ENCODE data around the gene TNFRSF21.

The TNFRSF21 gene

DNA sequence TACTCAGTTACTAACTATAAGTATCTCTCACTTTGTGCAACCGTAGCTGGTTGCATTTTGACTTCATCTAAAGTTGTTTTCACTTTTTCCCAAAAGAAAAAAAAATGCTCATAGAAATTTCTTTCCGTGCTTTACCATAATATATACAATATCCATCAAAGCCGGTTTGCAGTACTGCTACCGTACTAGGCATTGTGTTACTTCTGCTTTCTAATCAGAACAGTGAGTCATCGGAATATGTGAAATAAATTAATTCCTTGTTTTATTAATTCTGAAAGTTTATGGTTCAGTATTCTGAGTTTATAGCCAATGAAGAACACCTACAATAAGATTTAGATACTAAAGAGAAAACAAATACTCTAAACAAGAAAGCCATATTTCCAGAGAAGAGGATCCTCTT is 72.5 kb downstream of the TNFRSF21 start:
- in situ Hi-C loops (cut with HindIII; ENCODE audit: low sequenced_read_pairs), result no loop called here

DNA sequence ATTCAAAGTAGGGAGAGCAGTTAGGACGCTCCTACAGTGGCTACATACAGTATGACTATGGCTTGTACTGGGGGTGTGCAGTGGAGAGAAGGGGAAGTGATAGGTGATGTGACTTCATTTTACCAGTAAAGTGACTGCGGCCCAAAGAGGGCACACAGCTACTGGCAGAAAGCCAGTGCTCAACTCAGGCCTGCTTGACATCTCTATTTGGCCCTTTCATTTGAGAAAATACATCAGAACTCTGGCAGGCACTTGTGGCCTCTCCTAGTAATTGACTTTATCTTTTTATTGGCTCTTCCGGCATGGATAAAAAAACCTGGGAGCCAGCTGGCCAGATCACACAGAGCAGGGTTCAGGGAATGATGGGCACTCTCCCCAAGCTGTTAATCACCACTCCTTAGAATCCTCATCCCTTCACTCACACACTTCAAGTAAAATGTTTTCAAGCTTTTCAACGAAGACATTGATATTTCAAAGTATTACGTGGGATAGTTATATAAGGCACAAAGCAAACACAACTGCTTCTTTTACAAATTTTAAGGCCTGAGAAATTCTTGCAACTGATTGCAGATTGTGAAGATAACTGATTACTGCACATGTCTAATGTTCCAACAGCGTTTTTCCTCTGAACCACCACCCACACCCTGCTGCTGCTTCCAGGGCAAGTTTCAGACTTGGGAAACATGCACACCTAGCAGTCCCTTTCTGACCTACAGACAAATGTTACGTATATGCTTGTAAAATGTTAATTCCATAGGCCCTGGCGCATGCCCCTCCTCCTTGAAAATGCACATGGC is 73.5 kb downstream of the TNFRSF21 start:
- in situ Hi-C loops (cut with HindIII; ENCODE audit: low sequenced_read_pairs), result no loop called here
- H3K4me3 ChIP-seq (ENCODE audit: low read depth, low read length), result no peak overlapping the region
- TF ChIP-seq, protein P1, sequence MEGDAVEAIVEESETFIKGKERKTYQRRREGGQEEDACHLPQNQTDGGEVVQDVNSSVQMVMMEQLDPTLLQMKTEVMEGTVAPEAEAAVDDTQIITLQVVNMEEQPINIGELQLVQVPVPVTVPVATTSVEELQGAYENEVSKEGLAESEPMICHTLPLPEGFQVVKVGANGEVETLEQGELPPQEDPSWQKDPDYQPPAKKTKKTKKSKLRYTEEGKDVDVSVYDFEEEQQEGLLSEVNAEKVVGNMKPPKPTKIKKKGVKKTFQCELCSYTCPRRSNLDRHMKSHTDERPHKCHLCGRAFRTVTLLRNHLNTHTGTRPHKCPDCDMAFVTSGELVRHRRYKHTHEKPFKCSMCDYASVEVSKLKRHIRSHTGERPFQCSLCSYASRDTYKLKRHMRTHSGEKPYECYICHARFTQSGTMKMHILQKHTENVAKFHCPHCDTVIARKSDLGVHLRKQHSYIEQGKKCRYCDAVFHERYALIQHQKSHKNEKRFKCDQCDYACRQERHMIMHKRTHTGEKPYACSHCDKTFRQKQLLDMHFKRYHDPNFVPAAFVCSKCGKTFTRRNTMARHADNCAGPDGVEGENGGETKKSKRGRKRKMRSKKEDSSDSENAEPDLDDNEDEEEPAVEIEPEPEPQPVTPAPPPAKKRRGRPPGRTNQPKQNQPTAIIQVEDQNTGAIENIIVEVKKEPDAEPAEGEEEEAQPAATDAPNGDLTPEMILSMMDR (IDR thresholded peaks at IDR 0.05; ENCODE audit: low read depth, low read length), result no peak
- no peak for DNase-seq (ENCODE audit: low read depth, low spot score)

More for the DNA sequence above, 72.5 kb downstream of the TNFRSF21 start:
- TF ChIP-seq, protein P1 (IDR thresholded peaks at IDR 0.05; ENCODE audit: low read depth, low read length), result no peak
- H3K4me3 ChIP-seq (ENCODE audit: low read depth, low read length), result no peak overlapping the region
- no peak for DNase-seq (ENCODE audit: low read depth, low spot score)

DNA sequence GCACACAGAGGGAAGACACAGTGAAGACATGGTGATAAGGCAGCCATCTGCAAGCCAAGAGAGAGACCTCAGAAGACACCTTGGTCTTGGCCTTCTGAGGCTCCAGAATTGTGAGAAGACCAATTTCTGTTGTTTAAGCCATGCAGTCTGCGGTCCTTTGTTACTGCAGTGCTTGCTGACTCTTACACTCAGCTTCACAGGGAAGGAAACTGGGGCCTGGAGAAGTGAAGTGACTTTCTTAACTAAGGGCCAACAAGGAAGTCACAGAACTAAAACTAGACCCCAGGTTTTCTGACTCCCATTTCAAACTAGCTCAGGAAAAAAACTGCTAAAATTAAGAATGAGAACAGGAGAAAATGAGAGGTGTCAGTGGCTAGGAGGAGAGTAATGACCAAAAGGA is 74.3 kb downstream of the TNFRSF21 start:
- no peak overlapping the region for H3K4me3 ChIP-seq (ENCODE audit: low read depth, low read length)
- DNase-seq (ENCODE audit: low read depth, low spot score), result no peak
- in situ Hi-C loops (cut with HindIII; ENCODE audit: low sequenced_read_pairs), result no loop called here
- TF ChIP-seq, protein P1 (IDR thresholded peaks at IDR 0.05; ENCODE audit: low read depth, low read length), result no peak

DNA sequence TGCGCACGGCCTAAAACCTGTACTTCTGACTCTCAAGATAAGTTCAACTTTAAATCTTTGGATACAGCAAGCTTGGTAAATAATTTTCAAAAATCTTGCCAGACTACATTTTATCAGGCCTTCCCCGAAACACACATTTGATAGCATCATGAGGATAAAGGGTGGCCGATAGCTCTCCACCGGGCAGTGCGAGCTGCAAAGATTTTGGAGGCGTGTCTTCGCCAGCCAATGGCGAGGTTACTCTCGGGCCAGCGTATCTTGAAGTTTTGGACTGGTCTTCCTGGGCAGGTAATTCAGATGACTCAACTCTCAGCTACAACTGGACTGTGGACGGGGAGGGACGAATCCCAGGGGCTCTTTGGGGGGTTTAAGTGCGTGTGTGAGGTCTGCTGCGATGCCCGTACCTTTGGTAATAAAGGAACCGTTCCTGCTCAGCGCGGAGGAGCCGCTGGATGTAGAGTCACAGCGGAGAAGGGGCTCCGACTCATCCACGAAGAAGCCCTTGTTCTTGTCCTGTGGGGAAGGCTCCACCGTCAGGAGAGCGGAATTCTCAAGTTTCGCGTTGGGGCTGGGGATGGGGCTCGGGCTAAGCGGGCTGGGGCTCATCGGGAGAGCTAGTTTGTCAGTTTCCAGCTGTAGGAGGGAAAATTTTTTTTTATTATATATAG is 75.3 kb downstream of the TNFRSF21 start:
- in situ Hi-C loops (cut with HindIII; ENCODE audit: low sequenced_read_pairs), result no loop called here
- TF ChIP-seq, protein P1 (IDR thresholded peaks at IDR 0.05; ENCODE audit: low read depth, low read length), result no peak
- no peak overlapping the region for H3K4me3 ChIP-seq (ENCODE audit: low read depth, low read length)
- DNase-seq (ENCODE audit: low read depth, low spot score), result no peak

DNA sequence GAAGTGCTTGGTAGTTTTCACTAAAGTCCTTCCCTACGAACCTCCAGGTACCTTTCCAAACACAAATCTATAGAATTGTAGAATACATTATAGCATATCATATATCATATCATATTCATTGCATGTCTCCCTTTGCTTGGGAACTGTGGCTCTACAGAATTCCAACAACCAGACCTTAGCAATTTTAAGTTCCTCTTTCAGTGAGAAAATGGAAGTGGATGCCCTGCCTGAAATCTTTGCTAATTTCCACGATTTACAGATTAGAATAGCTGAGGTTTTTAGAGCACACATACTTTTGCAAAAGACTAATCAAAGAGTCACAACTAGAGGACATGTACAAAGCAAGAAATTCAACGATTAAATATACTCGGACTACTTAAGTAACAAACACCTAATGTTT is 78.6 kb downstream of the TNFRSF21 start:
- TF ChIP-seq, protein P1 (IDR thresholded peaks at IDR 0.05; ENCODE audit: low read depth, low read length), result no peak
- in situ Hi-C loops (cut with HindIII; ENCODE audit: low sequenced_read_pairs), result no loop called here
- no peak for DNase-seq (ENCODE audit: low read depth, low spot score)
- no peak overlapping the region for H3K4me3 ChIP-seq (ENCODE audit: low read depth, low read length)

DNA sequence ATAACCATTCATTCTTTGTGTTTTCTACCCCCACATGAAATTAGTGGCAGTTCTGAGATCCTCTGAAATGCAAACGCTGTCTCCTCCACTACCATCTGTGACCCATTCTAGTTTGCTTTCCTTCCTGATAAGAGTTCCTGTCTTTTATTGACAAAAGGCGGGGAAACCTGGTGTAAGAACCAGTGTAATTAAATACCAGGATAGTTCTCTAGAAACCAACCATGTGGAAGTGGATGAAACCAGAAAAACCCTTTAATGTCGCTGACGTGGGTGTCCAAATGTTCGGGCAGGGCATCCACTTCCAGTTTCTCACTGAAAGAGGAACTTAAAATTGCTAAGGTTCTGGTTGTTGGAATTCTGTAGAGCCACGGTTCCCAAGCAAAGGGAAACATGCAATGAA is 79.1 kb downstream of the TNFRSF21 start:
- DNase-seq (ENCODE audit: low read depth, low spot score), result no peak
- TF ChIP-seq, protein P1 (IDR thresholded peaks at IDR 0.05; ENCODE audit: low read depth, low read length), result no peak
- H3K4me3 ChIP-seq (ENCODE audit: low read depth, low read length), result no peak overlapping the region
- in situ Hi-C loops (cut with HindIII; ENCODE audit: low sequenced_read_pairs), result no loop called here

Data from astrocyte of the spinal cord (primary cell).